ENCODE results near the gene NDOR1. TPM values are rescaled to one million over a fixed set of nuclear protein-coding genes. Genes with fewer than 3 reads are reported as not detected.
A peak's percentile ranks its signal among the peaks of the same experiment; 100 is the strongest.

The NDOR1 gene
- total RNA-seq, 4 donors from 2014 or later, result 9.0 to 16.6 (median 15.4) TPM

- WGBS, 2 donors, result 82 to 83% methylated on average over 29 to 32 of the region's 32 CpGs
- Histone ChIP-seq H3K36me3 (no peaks in the 10 kb centered on the region), H3K9me3 (no peaks in the 10 kb centered on the region), H3K4me3 (replicated peaks in 1 of 3) (no peak overlapping the region), H3K27me3 (peaks cover 53% of the 10 kb centered on the region), H3K27ac (no peak overlapping the region), H3K4me1 (peaks cover 16 to 46% of the 10 kb centered on the region in 2 donors)
- intact Hi-C loops (cut with DNase I), result no loop called here
- DNase-seq, result no peak
- TF ChIP-seq POLR2A (IDR thresholded peaks at IDR 0.05) (no peak), CTCF (IDR thresholded peaks at IDR 0.05) (no peak)
Observed at GRCh38 chr9:137165250-137165836, 40.2 kb upstream of the NDOR1 start.

- Histone ChIP-seq H3K9me3 (no peaks in the 10 kb centered on the region), H3K4me3 (replicated peaks in 1 of 3) (no peak overlapping the region), H3K36me3 (no peaks in the 10 kb centered on the region), H3K4me1 (peaks cover 16 to 44% of the 10 kb centered on the region in 2 donors), H3K27ac (no peak overlapping the region), H3K27me3 (peaks cover 41% of the 10 kb centered on the region)
- TF ChIP-seq POLR2A (IDR thresholded peaks at IDR 0.05), result no peak
- TF ChIP-seq CTCF (IDR thresholded peaks at IDR 0.05), result no peak
- DNase-seq, result no peak
- WGBS, 2 donors, result 74 to 84% methylated on average over 13 to 21 of the region's 22 CpGs
- intact Hi-C loops (cut with DNase I), result no loop called here
Observed at GRCh38 chr9:137166380-137167229, 38.9 kb upstream of the NDOR1 start.

GRCh38 chr9:137167277-137167746 lies 38.2 kb upstream of the NDOR1 start:
- no peaks in the 10 kb centered on the region for H3K36me3 ChIP-seq
- H3K4me1 ChIP-seq, result peaks cover 16 to 37% of the 10 kb centered on the region in 2 donors
- TF ChIP-seq CTCF (IDR thresholded peaks at IDR 0.05), result no peak
- no peak for TF ChIP-seq POLR2A (IDR thresholded peaks at IDR 0.05)
- no peak for DNase-seq
- no peak overlapping the region for H3K4me3 ChIP-seq (replicated peaks in 1 of 3)
- intact Hi-C loops (cut with DNase I), result no loop called here
- no peaks in the 10 kb centered on the region for H3K9me3 ChIP-seq
- no peak overlapping the region for H3K27ac ChIP-seq
- H3K27me3 ChIP-seq, result peaks cover 34% of the 10 kb centered on the region
- 29 to 40% methylated on average over 1 to 18 of the region's 44 CpGs for WGBS, 2 donors

- no peak overlapping the region for H3K27ac ChIP-seq
- H3K4me3 ChIP-seq (replicated peaks in 1 of 3), result peak overlapping the region in 1 of 3 donors; percentile 17
- peaks cover 11 to 31% of the 10 kb centered on the region in 2 donors for H3K4me1 ChIP-seq
- 4 to 7% methylated on average over 3 to 11 of the region's 57 CpGs for WGBS, 2 donors
- H3K36me3 ChIP-seq, result no peaks in the 10 kb centered on the region
- TF ChIP-seq POLR2A (IDR thresholded peaks at IDR 0.05) (no peak), CTCF (IDR thresholded peaks at IDR 0.05) (no peak)
- no peaks in the 10 kb centered on the region for H3K9me3 ChIP-seq
- no peak for DNase-seq
- intact Hi-C loops (cut with DNase I), result no loop called here
- H3K27me3 ChIP-seq, result peaks cover 31% of the 10 kb centered on the region
Observed at GRCh38 chr9:137167747-137168572, 37.5 kb upstream of the NDOR1 start.

Data from thyroid gland (tissue), 4 donors.